Parathyroid adenoma (tissue), 2 donors: ENCODE data around the gene KCNJ6.

Experiments
- H2AFZ ChIP-seq: fragments of 300-600 bp; sonication (generic); one replicate; pipeline ENCODE4 v1.7.0; 2017; ENCODE audit warnings: antibody characterized with exemption, mild to moderate bottlenecking
- H3K27ac ChIP-seq: fragments of 300-600 bp; sonication (generic); one replicate; pipeline ENCODE4 v1.7.0; 2017
- H3K27me3 ChIP-seq: fragments of 300-600 bp; sonication (generic); one replicate; pipeline ENCODE4 v1.7.0; 2017; ENCODE audit warnings: low read length; ENCODE audit not compliant: control insufficient read depth, insufficient read depth
- H3K36me3 ChIP-seq: fragments of 300-600 bp; sonication (generic); one replicate; pipeline ENCODE4 v1.7.0; 2017; ENCODE audit warnings: low read length; ENCODE audit not compliant: control insufficient read depth, insufficient read depth
- H3K4me1 ChIP-seq: fragments of 300-600 bp; sonication (generic); one replicate; pipeline ENCODE4 v1.7.0; 2017; ENCODE audit warnings: control low read depth
- H3K4me2 ChIP-seq: fragments of 300-600 bp; sonication (generic); one replicate; pipeline ENCODE4 v1.7.0; 2017; ENCODE audit warnings: low read length
- H3K4me3 ChIP-seq: fragments of 300-600 bp; sonication (generic); one replicate; pipeline ENCODE4 v1.7.0; 2017; ENCODE audit warnings: low read depth, low read length
- H3K79me2 ChIP-seq: fragments of 300-600 bp; sonication (generic); one replicate; pipeline ENCODE4 v1.7.0; 2017; ENCODE audit warnings: control low read depth
- H3K9ac ChIP-seq: fragments of 300-600 bp; sonication (generic); one replicate; pipeline ENCODE4 v1.7.0; 2017; ENCODE audit warnings: mild to moderate bottlenecking
- H3K9me3 ChIP-seq: fragments of 300-600 bp; sonication (generic); one replicate; pipeline ENCODE4 v1.7.0; 2017; ENCODE audit warnings: low read length; ENCODE audit not compliant: control insufficient read depth
- TF ChIP-seq, protein P1 (sequence below): fragments of 300-600 bp; sonication (generic); IDR thresholded peaks from one replicate; pipeline ENCODE4 v1.7.0; 2017; ENCODE audit warnings: antibody characterized with exemption, mild to moderate bottlenecking
- donor health status: primary hyperparathyroidism.

Gene KCNJ6

DNA sequence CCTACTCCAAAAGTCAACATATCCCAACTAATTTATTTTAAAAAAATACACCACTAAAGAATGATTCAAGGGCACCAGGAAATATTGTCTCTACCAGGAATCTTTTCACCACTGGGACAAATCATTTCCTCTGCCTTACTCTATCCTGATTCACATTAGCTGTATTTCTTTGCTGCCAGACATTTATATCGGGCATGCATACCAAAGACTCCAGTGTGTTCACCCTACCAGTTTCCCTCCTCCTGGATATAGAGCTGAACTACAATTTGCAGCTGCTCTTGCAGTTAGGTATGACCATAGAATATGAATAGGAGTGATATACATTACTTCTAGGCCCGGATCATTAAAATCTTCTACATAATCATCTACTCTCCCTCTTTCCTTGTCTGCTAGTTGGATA lies 7.6 kb downstream of the KCNJ6 start:
- Histone ChIP-seq H3K36me3 (no peaks in the 10 kb centered on the region), H3K4me2 (no peak overlapping the region), H2AFZ (no peak overlapping the region), H3K4me1 (no peaks in the 10 kb centered on the region), H3K4me3 (no peak overlapping the region), H3K27me3 (no peaks in the 10 kb centered on the region), H3K9ac (no peak overlapping the region), H3K79me2 (no peaks in the 10 kb centered on the region), H3K27ac (no peak overlapping the region), H3K9me3 (no peaks in the 10 kb centered on the region)
- TF ChIP-seq, protein P1, sequence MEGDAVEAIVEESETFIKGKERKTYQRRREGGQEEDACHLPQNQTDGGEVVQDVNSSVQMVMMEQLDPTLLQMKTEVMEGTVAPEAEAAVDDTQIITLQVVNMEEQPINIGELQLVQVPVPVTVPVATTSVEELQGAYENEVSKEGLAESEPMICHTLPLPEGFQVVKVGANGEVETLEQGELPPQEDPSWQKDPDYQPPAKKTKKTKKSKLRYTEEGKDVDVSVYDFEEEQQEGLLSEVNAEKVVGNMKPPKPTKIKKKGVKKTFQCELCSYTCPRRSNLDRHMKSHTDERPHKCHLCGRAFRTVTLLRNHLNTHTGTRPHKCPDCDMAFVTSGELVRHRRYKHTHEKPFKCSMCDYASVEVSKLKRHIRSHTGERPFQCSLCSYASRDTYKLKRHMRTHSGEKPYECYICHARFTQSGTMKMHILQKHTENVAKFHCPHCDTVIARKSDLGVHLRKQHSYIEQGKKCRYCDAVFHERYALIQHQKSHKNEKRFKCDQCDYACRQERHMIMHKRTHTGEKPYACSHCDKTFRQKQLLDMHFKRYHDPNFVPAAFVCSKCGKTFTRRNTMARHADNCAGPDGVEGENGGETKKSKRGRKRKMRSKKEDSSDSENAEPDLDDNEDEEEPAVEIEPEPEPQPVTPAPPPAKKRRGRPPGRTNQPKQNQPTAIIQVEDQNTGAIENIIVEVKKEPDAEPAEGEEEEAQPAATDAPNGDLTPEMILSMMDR: no peak

DNA sequence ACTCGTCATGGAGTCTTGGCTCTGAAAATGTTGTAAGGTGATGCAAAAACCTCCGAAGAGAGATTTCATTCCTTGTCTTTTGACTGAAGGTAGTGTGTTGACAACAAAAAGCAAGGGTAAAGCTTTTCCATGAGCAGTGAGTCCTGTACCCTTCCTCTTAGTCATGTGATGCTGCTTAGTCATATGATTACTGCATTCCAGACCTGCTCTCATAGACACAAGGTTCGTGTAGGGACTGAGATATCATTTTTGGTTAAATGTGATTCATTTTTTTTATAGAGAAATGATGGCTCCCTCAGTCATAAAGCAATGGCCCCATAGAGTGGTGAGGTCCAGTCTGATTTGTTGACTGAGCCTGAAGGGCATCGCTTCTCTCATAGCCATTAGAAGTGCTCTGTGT lies 9.2 kb downstream of the KCNJ6 start:
- H3K36me3 ChIP-seq: no peaks in the 10 kb centered on the region
- H3K4me3 ChIP-seq: no peak overlapping the region
- TF ChIP-seq, protein P1: no peak
- no peak overlapping the region for H3K4me2 ChIP-seq
- H3K27ac ChIP-seq: no peak overlapping the region
- no peaks in the 10 kb centered on the region for H3K9me3 ChIP-seq
- no peak overlapping the region for H2AFZ ChIP-seq
- no peaks in the 10 kb centered on the region for H3K4me1 ChIP-seq
- no peak overlapping the region for H3K9ac ChIP-seq
- H3K79me2 ChIP-seq: no peaks in the 10 kb centered on the region
- H3K27me3 ChIP-seq: no peaks in the 10 kb centered on the region

DNA sequence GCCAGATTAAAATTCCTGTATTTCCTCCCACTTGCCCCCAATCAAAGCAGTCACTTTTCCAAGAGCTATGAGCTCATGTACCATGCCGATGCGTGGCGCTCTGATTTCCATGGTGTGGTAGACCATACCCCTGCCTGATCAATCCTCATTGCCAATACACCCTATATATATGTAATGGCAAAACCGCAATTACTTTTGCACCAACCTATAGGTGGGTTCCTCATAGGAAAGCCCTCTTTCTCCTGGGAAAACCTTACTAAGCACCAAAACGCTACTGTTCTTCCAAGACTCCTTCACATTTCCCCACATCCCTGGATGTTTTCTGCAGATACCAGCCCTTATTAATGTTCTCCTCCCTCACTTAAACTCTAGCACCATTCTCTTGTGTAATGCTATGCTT lies 11.0 kb downstream of the KCNJ6 start:
- H3K36me3 ChIP-seq: no peaks in the 10 kb centered on the region
- no peak overlapping the region for H2AFZ ChIP-seq
- H3K4me2 ChIP-seq: no peak overlapping the region
- no peaks in the 10 kb centered on the region for H3K79me2 ChIP-seq
- H3K9me3 ChIP-seq: no peaks in the 10 kb centered on the region
- H3K27me3 ChIP-seq: no peaks in the 10 kb centered on the region
- no peaks in the 10 kb centered on the region for H3K4me1 ChIP-seq
- TF ChIP-seq, protein P1: no peak
- H3K4me3 ChIP-seq: no peak overlapping the region
- H3K9ac ChIP-seq: no peak overlapping the region
- H3K27ac ChIP-seq: no peak overlapping the region

DNA sequence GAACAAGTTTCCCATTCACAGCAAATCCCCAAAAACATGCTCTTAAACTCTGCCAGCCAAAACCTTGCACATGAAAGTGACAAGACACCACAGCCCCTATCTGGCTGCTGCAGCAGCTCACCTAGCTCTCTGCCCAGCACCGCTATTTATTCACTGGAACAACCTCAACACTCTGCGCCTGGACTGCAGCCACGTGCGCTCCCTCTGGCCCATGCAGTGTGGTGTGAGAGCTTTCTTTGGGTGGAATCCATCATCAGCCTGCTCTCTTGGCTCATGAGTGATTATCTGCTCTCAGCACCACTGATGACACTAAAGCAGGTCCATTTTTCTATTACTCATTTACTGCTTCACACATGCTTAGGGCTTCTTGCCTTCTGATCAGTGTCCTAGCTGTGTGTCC lies 11.4 kb downstream of the KCNJ6 start:
- H2AFZ ChIP-seq: no peak overlapping the region
- H3K9me3 ChIP-seq: no peaks in the 10 kb centered on the region
- H3K27me3 ChIP-seq: no peaks in the 10 kb centered on the region
- H3K36me3 ChIP-seq: no peaks in the 10 kb centered on the region
- H3K79me2 ChIP-seq: no peaks in the 10 kb centered on the region
- H3K9ac ChIP-seq: no peak overlapping the region
- no peak overlapping the region for H3K4me3 ChIP-seq
- no peaks in the 10 kb centered on the region for H3K4me1 ChIP-seq
- no peak overlapping the region for H3K4me2 ChIP-seq
- H3K27ac ChIP-seq: no peak overlapping the region
- TF ChIP-seq, protein P1: no peak

DNA sequence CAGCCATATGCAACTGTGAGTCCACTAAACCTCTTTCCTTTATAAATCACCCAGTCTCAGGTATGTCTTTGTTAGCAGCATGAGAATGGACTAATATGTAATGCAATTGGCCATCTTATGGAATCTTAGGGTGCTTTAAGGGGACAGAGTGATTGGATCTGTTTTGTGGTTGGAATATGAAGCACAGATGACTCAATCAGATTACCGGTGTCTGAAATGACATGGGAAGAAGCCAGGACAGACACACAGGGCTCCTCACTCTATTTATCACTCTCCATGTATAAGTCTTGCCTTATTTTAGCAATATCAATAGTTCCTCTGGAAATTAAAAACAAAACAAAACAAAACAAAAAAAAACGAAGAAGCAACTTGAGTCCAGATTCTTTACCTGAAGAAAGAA lies 12.9 kb downstream of the KCNJ6 start:
- H3K27me3 ChIP-seq: no peaks in the 10 kb centered on the region
- no peak overlapping the region for H3K4me2 ChIP-seq
- H3K27ac ChIP-seq: no peak overlapping the region
- H2AFZ ChIP-seq: no peak overlapping the region
- H3K36me3 ChIP-seq: no peaks in the 10 kb centered on the region
- no peaks in the 10 kb centered on the region for H3K79me2 ChIP-seq
- TF ChIP-seq, protein P1: no peak
- H3K4me1 ChIP-seq: no peaks in the 10 kb centered on the region
- no peak overlapping the region for H3K9ac ChIP-seq
- no peaks in the 10 kb centered on the region for H3K9me3 ChIP-seq
- no peak overlapping the region for H3K4me3 ChIP-seq
